MM.1S (cell line): ENCODE results near the gene BCAM.

ENCODE experiments used
- DNase-seq: peaks from one replicate; pipeline ENCODE4 v3.0.0-alpha.2; 2015
- H2AFZ ChIP-seq: fragments of 300-600 bp; sonication (generic); 2 replicates; pipeline ENCODE4 v1.6.0; 2016; ENCODE audit warnings: antibody characterized with exemption, low read length
- H3F3A ChIP-seq: fragments of 300-600 bp; sonication (generic); 2 replicates; pipeline ENCODE4 v1.6.1; 2016; ENCODE audit warnings: mild to moderate bottlenecking, antibody characterized with exemption, low read length, moderate library complexity, mixed read lengths; ENCODE audit not compliant: insufficient read depth
- H3K27ac ChIP-seq: fragments of 300-600 bp; sonication (generic); 2 replicates; pipeline ENCODE4 v1.5.1; 2016; ENCODE audit warnings: mild to moderate bottlenecking, low read length
- H3K27me3 ChIP-seq: fragments of 300-600 bp; sonication (generic); replicated peaks from 2 replicates; pipeline ENCODE4 v1.6.0; 2016; ENCODE audit warnings: low read length; ENCODE audit not compliant: insufficient read depth
- H3K36me3 ChIP-seq: fragments of 300-600 bp; sonication (generic); replicated peaks from 2 replicates; pipeline ENCODE4 v1.6.1; 2016; ENCODE audit warnings: mild to moderate bottlenecking, low read length, mixed read lengths; ENCODE audit not compliant: insufficient read depth
- H3K4me1 ChIP-seq: fragments of 300-600 bp; sonication (generic); 2 replicates; pipeline ENCODE4 v1.6.1; 2016; ENCODE audit warnings: low read length, mixed read lengths
- H3K4me2 ChIP-seq: fragments of 300-600 bp; sonication (generic); 2 replicates; pipeline ENCODE4 v1.6.0; 2016; ENCODE audit warnings: low read depth, low read length
- H3K4me3 ChIP-seq: fragments of 300-600 bp; sonication (generic); 2 replicates; pipeline ENCODE4 v1.5.1; 2016; ENCODE audit warnings: low read length, mixed read lengths
- H3K79me2 ChIP-seq: fragments of 300-600 bp; sonication (generic); 2 replicates; pipeline ENCODE4 v1.6.1; 2016; ENCODE audit warnings: mixed run types, low read length, mixed read lengths
- H3K9ac ChIP-seq: fragments of 300-600 bp; sonication (generic); 2 replicates; pipeline ENCODE4 v1.6.1; 2016; ENCODE audit warnings: low read length, mixed read lengths
- H3K9me2 ChIP-seq: fragments of 300-600 bp; sonication (generic); replicated peaks from 2 replicates; pipeline ENCODE4 v1.6.1; 2016; ENCODE audit warnings: mild to moderate bottlenecking, low read length, mixed read lengths; ENCODE audit not compliant: insufficient read depth
- H3K9me3 ChIP-seq: fragments of 300-600 bp; sonication (generic); replicated peaks from 2 replicates; pipeline ENCODE4 v1.6.1; 2016; ENCODE audit warnings: mild to moderate bottlenecking, low read length, mixed read lengths; ENCODE audit not compliant: insufficient read depth
- H4K20me1 ChIP-seq: fragments of 300-600 bp; sonication (generic); 2 replicates; pipeline ENCODE4 v1.6.1; 2016; ENCODE audit warnings: mild to moderate bottlenecking, low read length, moderate library complexity, mixed read lengths; ENCODE audit not compliant: insufficient read depth
- EZH2 ChIP-seq: fragments of 300-600 bp; sonication (generic); optimal IDR thresholded peaks from 2 replicates; pipeline ENCODE3; 2017; ENCODE audit warnings: low read depth, mild to moderate bottlenecking, antibody characterized with exemption, low read length, mixed read lengths
- EZH2phosphoT487 ChIP-seq: fragments of 300-600 bp; sonication (generic); IDR thresholded peaks from 2 replicates; pipeline ENCODE4 v1.6.1; 2018; ENCODE audit warnings: antibody characterized with exemption, low read length
- TF ChIP-seq, protein P1 (sequence below): fragments of 300-600 bp; sonication (generic); IDR thresholded peaks from 2 replicates; pipeline ENCODE4 v1.5.1; 2016; ENCODE audit warnings: antibody characterized with exemption, low read length, mixed read lengths

Gene BCAM, protein sequence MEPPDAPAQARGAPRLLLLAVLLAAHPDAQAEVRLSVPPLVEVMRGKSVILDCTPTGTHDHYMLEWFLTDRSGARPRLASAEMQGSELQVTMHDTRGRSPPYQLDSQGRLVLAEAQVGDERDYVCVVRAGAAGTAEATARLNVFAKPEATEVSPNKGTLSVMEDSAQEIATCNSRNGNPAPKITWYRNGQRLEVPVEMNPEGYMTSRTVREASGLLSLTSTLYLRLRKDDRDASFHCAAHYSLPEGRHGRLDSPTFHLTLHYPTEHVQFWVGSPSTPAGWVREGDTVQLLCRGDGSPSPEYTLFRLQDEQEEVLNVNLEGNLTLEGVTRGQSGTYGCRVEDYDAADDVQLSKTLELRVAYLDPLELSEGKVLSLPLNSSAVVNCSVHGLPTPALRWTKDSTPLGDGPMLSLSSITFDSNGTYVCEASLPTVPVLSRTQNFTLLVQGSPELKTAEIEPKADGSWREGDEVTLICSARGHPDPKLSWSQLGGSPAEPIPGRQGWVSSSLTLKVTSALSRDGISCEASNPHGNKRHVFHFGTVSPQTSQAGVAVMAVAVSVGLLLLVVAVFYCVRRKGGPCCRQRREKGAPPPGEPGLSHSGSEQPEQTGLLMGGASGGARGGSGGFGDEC

GRCh38 chr19:44808463-44809371 is at the start of gene BCAM:
Gene BCAM (plus strand): TSS chr19:44809103. CDS start chr19:44809125, 22 bp downstream.
- Histone ChIP-seq H3K9me2 (no peaks in the 10 kb centered on the region), H3F3A (no peaks in the 10 kb centered on the region), H3K4me1 (no peaks in the 10 kb centered on the region), H2AFZ (no peak within 1 kb of the TSS), H3K9me3 (no peaks in the 10 kb centered on the region), H3K4me2 (no peak within 1 kb of the TSS), H3K27ac (no peak within 1 kb of the TSS), H3K36me3 (no peaks in the 10 kb centered on the region), H3K4me3 (no peak within 1 kb of the TSS), H3K79me2 (no peaks in the 10 kb centered on the region), H3K27me3 (peaks cover 77% of the 10 kb centered on the region), H4K20me1 (no peaks in the 10 kb centered on the region), H3K9ac (no peak within 1 kb of the TSS)
- TF ChIP-seq EZH2phosphoT487 (no peak), EZH2 (no peak)
- TF ChIP-seq, protein P1, sequence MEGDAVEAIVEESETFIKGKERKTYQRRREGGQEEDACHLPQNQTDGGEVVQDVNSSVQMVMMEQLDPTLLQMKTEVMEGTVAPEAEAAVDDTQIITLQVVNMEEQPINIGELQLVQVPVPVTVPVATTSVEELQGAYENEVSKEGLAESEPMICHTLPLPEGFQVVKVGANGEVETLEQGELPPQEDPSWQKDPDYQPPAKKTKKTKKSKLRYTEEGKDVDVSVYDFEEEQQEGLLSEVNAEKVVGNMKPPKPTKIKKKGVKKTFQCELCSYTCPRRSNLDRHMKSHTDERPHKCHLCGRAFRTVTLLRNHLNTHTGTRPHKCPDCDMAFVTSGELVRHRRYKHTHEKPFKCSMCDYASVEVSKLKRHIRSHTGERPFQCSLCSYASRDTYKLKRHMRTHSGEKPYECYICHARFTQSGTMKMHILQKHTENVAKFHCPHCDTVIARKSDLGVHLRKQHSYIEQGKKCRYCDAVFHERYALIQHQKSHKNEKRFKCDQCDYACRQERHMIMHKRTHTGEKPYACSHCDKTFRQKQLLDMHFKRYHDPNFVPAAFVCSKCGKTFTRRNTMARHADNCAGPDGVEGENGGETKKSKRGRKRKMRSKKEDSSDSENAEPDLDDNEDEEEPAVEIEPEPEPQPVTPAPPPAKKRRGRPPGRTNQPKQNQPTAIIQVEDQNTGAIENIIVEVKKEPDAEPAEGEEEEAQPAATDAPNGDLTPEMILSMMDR: no peak
- DNase-seq: no peak

DNA sequence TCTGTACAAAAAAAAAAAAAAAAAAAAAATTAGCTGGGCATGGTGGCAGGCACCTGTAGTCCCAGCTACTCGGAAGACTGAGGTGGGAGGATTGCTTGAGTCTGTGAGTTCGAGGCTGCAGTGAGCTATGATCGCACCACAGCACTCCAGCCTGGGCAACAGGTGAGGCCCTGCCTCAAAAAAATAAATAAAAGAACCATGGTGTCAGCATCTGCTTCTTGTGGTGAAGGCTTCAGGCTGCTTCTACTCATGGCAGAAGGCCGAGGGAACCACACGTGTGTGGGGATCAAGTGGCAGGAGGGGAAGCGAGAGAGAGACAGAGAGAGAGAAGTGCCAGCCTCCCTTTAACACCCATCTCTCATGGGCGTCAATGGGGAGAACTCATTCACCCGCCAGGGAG is 46.9 kb upstream of the BCAM start:
- DNase-seq: no peak
- Histone ChIP-seq H3K27me3 (no peaks in the 10 kb centered on the region), H3K79me2 (no peaks in the 10 kb centered on the region), H2AFZ (no peak overlapping the region), H3K27ac (no peak overlapping the region), H3K4me3 (no peak overlapping the region), H3K9me2 (no peaks in the 10 kb centered on the region), H3K9ac (no peak overlapping the region), H3K4me1 (no peaks in the 10 kb centered on the region), H3K36me3 (no peaks in the 10 kb centered on the region), H3F3A (no peaks in the 10 kb centered on the region), H4K20me1 (no peaks in the 10 kb centered on the region), H3K9me3 (no peaks in the 10 kb centered on the region), H3K4me2 (no peak overlapping the region)
- TF ChIP-seq EZH2phosphoT487 (no peak), EZH2 (no peak)
- TF ChIP-seq, protein P1: no peak

- H3K79me2 ChIP-seq: no peaks in the 10 kb centered on the region
- no peak overlapping the region for H3K4me2 ChIP-seq
- no peak for DNase-seq
- peaks cover 7% of the 10 kb centered on the region; the same call in 1 of the 2 replicates for H3K4me1 ChIP-seq
- no peak overlapping the region for H3K9ac ChIP-seq
- no peak overlapping the region for H3K27ac ChIP-seq
- no peak for TF ChIP-seq EZH2phosphoT487
- TF ChIP-seq, protein P1: no peak
- no peak for TF ChIP-seq EZH2
- no peaks in the 10 kb centered on the region for H3K9me3 ChIP-seq
- no peaks in the 10 kb centered on the region for H3K27me3 ChIP-seq
- H3F3A ChIP-seq: peaks cover 8% of the 10 kb centered on the region; the same call in 1 of the 2 replicates
- H4K20me1 ChIP-seq: no peaks in the 10 kb centered on the region
- H3K9me2 ChIP-seq: no peaks in the 10 kb centered on the region
- no peak overlapping the region for H3K4me3 ChIP-seq
- H2AFZ ChIP-seq: no peak overlapping the region
- H3K36me3 ChIP-seq: no peaks in the 10 kb centered on the region
Observed at GRCh38 chr19:44765033-44765948, 43.6 kb upstream of the BCAM start.
